Stimulated activated CD8-positive, alpha-beta memory T cell treated with anti-CD3 and anti-CD28 coated beads, Interleukin-4, amount 100 ng/mL, for 4 hours (primary cell): ENCODE measurements around the gene HDHD2.

Experiments
- DNase-seq, 2 donors: peaks; one replicate each; pipeline ENCODE4 v3.0.0-alpha.2; 2020; ENCODE audit warnings: low read depth in 2 of 2, low spot score in 1 of 2

Gene HDHD2

DNA sequence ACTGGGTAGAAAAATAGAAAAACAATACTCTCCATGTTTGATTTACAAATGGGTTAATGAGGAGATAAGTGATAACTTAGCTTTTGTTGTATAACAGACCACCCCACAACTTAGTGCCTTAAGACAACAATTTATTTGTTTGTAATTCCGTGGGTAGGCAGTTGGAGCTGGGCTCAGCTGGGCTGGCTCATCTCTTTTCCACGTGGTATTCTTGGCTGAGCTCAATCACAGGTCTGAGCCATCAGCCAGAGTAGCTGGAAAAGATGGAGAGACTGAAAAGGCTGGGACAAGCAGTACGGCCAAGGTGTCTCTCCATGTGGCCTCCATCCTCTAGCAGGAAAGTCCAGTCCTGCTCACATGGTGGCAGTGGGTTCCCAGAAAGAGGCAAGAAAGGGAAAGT is 82.7 kb downstream of the HDHD2 start:
- DNase-seq: no peak

- no peak for DNase-seq
Observed at GRCh38 chr18:47063096-47063495, 87.2 kb downstream of the HDHD2 start.

- DNase-seq: no peak
Observed at GRCh38 chr18:47062471-47062870, 87.8 kb downstream of the HDHD2 start.
